Measurements from ENCODE around the gene VSTM2B.

Gene VSTM2B

GRCh38 chr19:29571181-29571580 lies 45.4 kb downstream of the VSTM2B start:
- DNase-seq = no peak

- DNase-seq = no peak
These were observed 47.7 kb downstream of the VSTM2B start for GRCh38 chr19:29573486-29573885.

GRCh38 chr19:29574510-29574909 lies 48.7 kb downstream of the VSTM2B start:
- no peak for DNase-seq

GRCh38 chr19:29576046-29576606 lies 50.3 kb downstream of the VSTM2B start:
- no peak for DNase-seq

GRCh38 chr19:29576761-29577648 lies 51.2 kb downstream of the VSTM2B start:
- no peak for DNase-seq

GRCh38 chr19:29577649-29577963 lies 51.8 kb downstream of the VSTM2B start:
- DNase-seq = no peak

- DNase-seq = no peak
These were observed 52.6 kb downstream of the VSTM2B start for GRCh38 chr19:29578349-29578748.

- DNase-seq = no peak
These were observed 53.6 kb downstream of the VSTM2B start for GRCh38 chr19:29579308-29579910.

GRCh38 chr19:29581398-29581797 lies 55.6 kb downstream of the VSTM2B start:
- no peak for DNase-seq

- DNase-seq = no peak
These were observed 57.6 kb downstream of the VSTM2B start for GRCh38 chr19:29583196-29583999.

GRCh38 chr19:29586401-29586800 lies 60.6 kb downstream of the VSTM2B start:
- DNase-seq = no peak

- DNase-seq = no peak
These were observed 61.3 kb downstream of the VSTM2B start for GRCh38 chr19:29587059-29587458.

GRCh38 chr19:29587518-29587986 lies 61.8 kb downstream of the VSTM2B start:
- DNase-seq = no peak

- DNase-seq = no peak
These were observed 62.3 kb downstream of the VSTM2B start for GRCh38 chr19:29588095-29588494.

GRCh38 chr19:29590278-29590677 lies 64.5 kb downstream of the VSTM2B start:
- no peak for DNase-seq

- no peak for DNase-seq
These were observed 65.9 kb downstream of the VSTM2B start for GRCh38 chr19:29591670-29592069.

GRCh38 chr19:29593869-29594268 lies 68.1 kb downstream of the VSTM2B start:
- DNase-seq = no peak

GRCh38 chr19:29596080-29596727 lies 70.4 kb downstream of the VSTM2B start:
- DNase-seq = no peak

- DNase-seq = peak in 1 of 2 experiments; percentile 8
These were observed 71.2 kb downstream of the VSTM2B start for GRCh38 chr19:29596885-29597525.

GRCh38 chr19:29598036-29598435 lies 72.2 kb downstream of the VSTM2B start:
- DNase-seq = no peak

GRCh38 chr19:29598496-29598895 lies 72.7 kb downstream of the VSTM2B start:
- DNase-seq = no peak

GRCh38 chr19:29603308-29603707 lies 77.5 kb downstream of the VSTM2B start:
- DNase-seq = no peak

Measured in NCI-H446 (cell line).